Body of pancreas (tissue), 4 donors: ENCODE data around the gene HTR3A. TPM values are rescaled to one million over a fixed set of nuclear protein-coding genes. Genes with fewer than 3 reads are reported as not detected.

Experiments
- ATAC-seq: fragments of 150-250 bp; one replicate; pipeline ENCODE4 v1.9.1; 2016
- DNase-seq, 4 donors: peaks; one replicate each; pipeline ENCODE4 v3.0.0-alpha.2; 2019
- H3K27ac ChIP-seq, 4 donors: fragments of 200-600 bp; sonication (generic); 1 replicate in 3 of 4; 2 replicates in 1 of 4; pipeline versions ENCODE4 v1.5.1 to v1.6.1; 2016 to 2019; ENCODE audit warnings: mild to moderate bottlenecking in 1 of 4, mixed read lengths in 1 of 4, moderate library complexity in 1 of 4
- H3K27me3 ChIP-seq, 2 donors: fragments of 200-600 bp; sonication (generic); one replicate each; pipeline ENCODE4 v1.6.0; 2016; ENCODE audit warnings: mild to moderate bottlenecking in 1 of 2
- H3K36me3 ChIP-seq, 2 donors: fragments of 200-600 bp; sonication (generic); replicated peaks in 1 of 2; 2 replicates each; pipeline ENCODE4 v1.5.1; 2016; ENCODE audit warnings: low read depth in 2 of 2; ENCODE audit not compliant: insufficient read depth in 1 of 2
- H3K4me1 ChIP-seq: fragments of 200-600 bp; sonication (generic); one replicate; pipeline ENCODE4 v1.6.0; 2016
- H3K4me3 ChIP-seq, 2 donors: fragments of 200-600 bp; sonication (generic); 1 replicate in 1 of 2; 2 replicates in 1 of 2; pipeline ENCODE4 v1.5.1; 2016 to 2019
- H3K9me3 ChIP-seq, 3 donors: fragments of 200-600 bp; sonication (generic); 1 replicate in 2 of 3; 2 replicates in 1 of 3; pipeline ENCODE4 v1.5.1; 2016
- CTCF ChIP-seq, 7 experiments: fragments of 450-650 bp in 4 of 7; fragments of 200-600 bp in 3 of 7; sonication (generic) in 3 of 7; IDR thresholded peaks; one replicate each; pipeline ENCODE4 v1.5.1; 2016 to 2019; ENCODE audit warnings: antibody characterized with exemption in 7 of 7
- POLR2A ChIP-seq, 3 donors: fragments of 450-650 bp; IDR thresholded peaks; one replicate each; pipeline ENCODE4 v1.6.1; 2016; ENCODE audit warnings: antibody characterized with exemption in 3 of 3, mild to moderate bottlenecking in 2 of 3
- WGBS, 2 donors: methylation state at CpG; one replicate each; pipeline ENCODE4 v1.1.5; 2017; 5-methylcytosine and 5-hydroxymethylcytosine counted together
- intact Hi-C: fragments of 100-400 bp; cut with DNase I; formaldehyde crosslinking; loops from one replicate; pipeline ENCODE4 v1.15.1; 2023
- total RNA-seq, 2 donors: library from RNA; depleted of rRNA; stranded (reverse); fragments of >200 nt; gene quantifications; one replicate each; pipeline ENCODE4 v1.1.0, GENCODE V29; 2016

HTR3A gene
- total RNA-seq, 2 donors from 2014 or later: 0.33 to 1.0 TPM

- WGBS, 2 donors: 56 to 59% methylated on average over 4 of the region's 4 CpGs
- DNase-seq (no peak), ATAC-seq (no peak)
- intact Hi-C loops: no loop called here
- H3K4me3 ChIP-seq: no peak overlapping the region
- H3K4me1 ChIP-seq: no peaks in the 10 kb centered on the region
- H3K27me3 ChIP-seq: no peaks in the 10 kb centered on the region
- TF ChIP-seq POLR2A (IDR thresholded peaks at IDR 0.05): no peak
- no peak for TF ChIP-seq CTCF (IDR thresholded peaks at IDR 0.05)
- no peak overlapping the region for H3K27ac ChIP-seq
- no peaks in the 10 kb centered on the region for H3K9me3 ChIP-seq
- no peaks in the 10 kb centered on the region for H3K36me3 ChIP-seq
Observed at GRCh38 chr11:114010931-114011330, 36.0 kb downstream of the HTR3A start.

- Histone ChIP-seq H3K4me1 (no peaks in the 10 kb centered on the region), H3K36me3 (no peaks in the 10 kb centered on the region), H3K4me3 (no peak overlapping the region), H3K9me3 (no peaks in the 10 kb centered on the region), H3K27me3 (no peaks in the 10 kb centered on the region), H3K27ac (no peak overlapping the region)
- intact Hi-C loops: no loop called here
- TF ChIP-seq POLR2A (IDR thresholded peaks at IDR 0.05) (no peak), CTCF (IDR thresholded peaks at IDR 0.05) (no peak)
- ATAC-seq: no peak
- no peak for DNase-seq
- WGBS, 2 donors: 44 to 59% methylated on average over 2 of the region's 2 CpGs
Observed at GRCh38 chr11:114011443-114011842, 36.5 kb downstream of the HTR3A start.

DNA sequence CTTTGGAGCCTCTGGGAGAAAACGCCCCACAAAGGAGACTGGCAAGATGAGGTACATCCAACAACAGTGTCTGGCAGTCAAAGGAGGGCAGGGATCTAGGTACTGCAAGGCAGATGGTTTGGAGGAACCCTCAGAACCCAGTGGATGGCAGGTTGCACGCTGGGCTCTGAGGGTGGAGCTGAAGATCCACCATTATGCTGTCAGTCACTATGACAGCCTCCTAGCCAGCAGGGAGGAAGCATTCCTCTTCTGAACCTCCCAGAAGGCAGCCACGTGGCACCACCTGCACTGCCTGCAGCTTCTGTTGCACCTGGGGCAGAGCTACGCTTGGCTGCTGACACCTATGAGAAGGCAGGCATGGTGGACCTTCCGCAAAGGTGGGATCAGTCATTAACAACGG lies 40.2 kb downstream of the HTR3A start:
- DNase-seq (no peak), ATAC-seq (no peak)
- no peaks in the 10 kb centered on the region for H3K9me3 ChIP-seq
- 58% methylated on average over 6 of the region's 6 CpGs for WGBS, 2 donors
- no peaks in the 10 kb centered on the region for H3K36me3 ChIP-seq
- H3K4me3 ChIP-seq: no peak overlapping the region
- no peaks in the 10 kb centered on the region for H3K4me1 ChIP-seq
- TF ChIP-seq POLR2A (IDR thresholded peaks at IDR 0.05) (no peak), CTCF (IDR thresholded peaks at IDR 0.05) (no peak)
- no peak overlapping the region for H3K27ac ChIP-seq
- H3K27me3 ChIP-seq: no peaks in the 10 kb centered on the region
- intact Hi-C loops: no loop called here

DNA sequence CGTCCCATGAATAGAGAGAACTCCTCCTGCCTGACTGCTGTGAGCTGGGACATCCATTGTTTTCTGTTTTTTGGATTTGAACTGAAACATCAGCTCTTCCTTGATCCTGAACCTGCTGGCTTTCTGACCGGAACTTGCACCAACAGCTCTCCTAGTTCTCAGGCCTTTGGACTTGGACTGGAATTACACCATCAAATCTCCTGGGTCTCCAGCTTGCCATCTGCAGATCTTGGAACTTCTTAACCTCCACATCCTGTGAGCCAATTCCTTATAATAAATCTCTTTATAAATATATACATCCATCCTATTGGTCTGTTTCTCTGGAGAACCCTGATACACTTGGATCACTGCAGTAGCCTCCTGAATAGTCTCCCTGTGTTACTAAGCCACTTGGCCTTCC lies 42.1 kb downstream of the HTR3A start:
- TF ChIP-seq POLR2A (IDR thresholded peaks at IDR 0.05) (no peak), CTCF (IDR thresholded peaks at IDR 0.05) (no peak)
- Histone ChIP-seq H3K27ac (no peak overlapping the region), H3K27me3 (no peaks in the 10 kb centered on the region), H3K36me3 (no peaks in the 10 kb centered on the region), H3K4me1 (no peaks in the 10 kb centered on the region), H3K4me3 (no peak overlapping the region), H3K9me3 (no peaks in the 10 kb centered on the region)
- no peak for DNase-seq
- WGBS, 2 donors: 95 to 100% methylated on average over 2 of the region's 2 CpGs
- intact Hi-C loops: no loop called here
- no peak for ATAC-seq

- Histone ChIP-seq H3K27me3 (no peaks in the 10 kb centered on the region), H3K4me1 (no peaks in the 10 kb centered on the region), H3K4me3 (no peak overlapping the region), H3K9me3 (no peaks in the 10 kb centered on the region), H3K27ac (no peak overlapping the region), H3K36me3 (no peaks in the 10 kb centered on the region)
- DNase-seq (no peak), ATAC-seq (no peak)
- TF ChIP-seq CTCF (IDR thresholded peaks at IDR 0.05) (no peak), POLR2A (IDR thresholded peaks at IDR 0.05) (no peak)
- intact Hi-C loops: no loop called here
- 43 to 75% methylated on average over 2 of the region's 2 CpGs for WGBS, 2 donors
Observed at GRCh38 chr11:114017723-114018122, 42.8 kb downstream of the HTR3A start.
